ENCODE results near the gene FES. TPM values are rescaled to one million over a fixed set of nuclear protein-coding genes. Genes with fewer than 3 reads are reported as not detected.

The FES gene
- total and polyA plus RNA-seq, 10 of the 15 experiments (the other 5 are each of a cell fraction or from before 2014, with no cell fraction given), result 0.07 to 23.9 (median 9.9) TPM

- TF ChIP-seq POLR2AphosphoS5 (IDR thresholded peaks at IDR 0.05; ENCODE audit: low read length), result no peak
These were observed 60.8 kb downstream of the FES start (continued) for GRCh38 chr15:90945091-90945490.

Small RNA genes lying within 50 kb of the gene (small RNA-seq; reads per million reads assigned to genes)
- not detected for gene RN7SL363P

Other genes with a start within 250 kb of the FES start
Only the 7 nearest of the 9 such genes appear.
- gene FURIN, start 15.9 kb upstream of the FES start, total RNA-seq (2014; rRNA removed), result 20.8 and 24.5 TPM in 2 replicates
- gene FURIN, start 15.9 kb upstream of the FES start, total RNA-seq (2014; rRNA removed; fragmentation: Illumina TruSeq; extraction: Trizol), result 9.9 and 11.2 TPM in 2 replicates
- 36.9 and 39.9 TPM in 2 replicates for gene FURIN, start 15.9 kb upstream of the FES start, total RNA-seq (2021)
- 1.9 and 5.6 TPM in 2 replicates for gene FURIN, start 15.9 kb upstream of the FES start, polyA plus RNA-seq (2011; rRNA removed)
- 3.3 and 10.1 TPM in 2 replicates for gene FURIN, start 15.9 kb upstream of the FES start, polyA plus RNA-seq (2014; fragmentation: Illumina TruSeq; extraction: Trizol)
- 1 to 10 TPM in 1 of 2 experiments, under 1 TPM in 1; 0.47 to 1.3 TPM for gene FURIN, start 15.9 kb upstream of the FES start, polyA plus RNA-seq (2014; fragmentation: Nextera tagmentation; extraction: Ambion mirVana)
- gene FURIN, start 15.9 kb upstream of the FES start, polyA plus RNA-seq (2014; rRNA removed), result 23.2 and 26.3 TPM in 2 replicates
- gene FURIN, start 15.9 kb upstream of the FES start, polyA plus RNA-seq (2016; fragmentation: Nextera tagmentation; extraction: Ambion mirVana), result 1 to 10 TPM; 5.6 to 5.9 TPM
- 25.4 and 29.5 TPM in 2 replicates for gene MAN2A2, start 18.8 kb downstream of the FES start, total RNA-seq (2014; rRNA removed)
- gene MAN2A2, start 18.8 kb downstream of the FES start, total RNA-seq (2014; rRNA removed; fragmentation: Illumina TruSeq; extraction: Trizol), result 16.6 and 18.0 TPM in 2 replicates
- 62.4 and 79.4 TPM in 2 replicates for gene MAN2A2, start 18.8 kb downstream of the FES start, total RNA-seq (2021)
- 19.4 and 38.9 TPM in 2 replicates for gene MAN2A2, start 18.8 kb downstream of the FES start, polyA plus RNA-seq (2011; rRNA removed)
- gene MAN2A2, start 18.8 kb downstream of the FES start, polyA plus RNA-seq (2014; fragmentation: Illumina TruSeq; extraction: Trizol), result 26.9 and 47.8 TPM in 2 replicates
- 1 to 10 TPM; 4.2 to 4.4 TPM for gene MAN2A2, start 18.8 kb downstream of the FES start, polyA plus RNA-seq (2014; fragmentation: Nextera tagmentation; extraction: Ambion mirVana)
- gene MAN2A2, start 18.8 kb downstream of the FES start, polyA plus RNA-seq (2014; rRNA removed), result 66.4 and 71.1 TPM in 2 replicates
- 10 to 100 TPM; 13.7 to 16.8 TPM for gene MAN2A2, start 18.8 kb downstream of the FES start, polyA plus RNA-seq (2016; fragmentation: Nextera tagmentation; extraction: Ambion mirVana)
- gene HDDC3, start 48.0 kb downstream of the FES start, total RNA-seq (2014; rRNA removed), result 25.7 and 27.7 TPM in 2 replicates
- gene HDDC3, start 48.0 kb downstream of the FES start, total RNA-seq (2014; rRNA removed; fragmentation: Illumina TruSeq; extraction: Trizol), result 19.9 and 21.0 TPM in 2 replicates
- gene HDDC3, start 48.0 kb downstream of the FES start, total RNA-seq (2021), result 20.3 and 24.6 TPM in 2 replicates
- gene HDDC3, start 48.0 kb downstream of the FES start, polyA plus RNA-seq (2011; rRNA removed), result 15.2 and 19.3 TPM in 2 replicates
- gene HDDC3, start 48.0 kb downstream of the FES start, polyA plus RNA-seq (2014; fragmentation: Illumina TruSeq; extraction: Trizol), result 22.2 and 25.7 TPM in 2 replicates
- gene HDDC3, start 48.0 kb downstream of the FES start, polyA plus RNA-seq (2014; fragmentation: Nextera tagmentation; extraction: Ambion mirVana), result 1 to 10 TPM; 5.6 to 9.0 TPM
- 30.4 and 32.2 TPM in 2 replicates for gene HDDC3, start 48.0 kb downstream of the FES start, polyA plus RNA-seq (2014; rRNA removed)
- 10 to 100 TPM; 35.9 to 39.5 TPM for gene HDDC3, start 48.0 kb downstream of the FES start, polyA plus RNA-seq (2016; fragmentation: Nextera tagmentation; extraction: Ambion mirVana)
- 31.6 and 40.4 TPM in 2 replicates for gene UNC45A, start 50.8 kb downstream of the FES start, total RNA-seq (2014; rRNA removed)
- 21.3 TPM in 2 replicates for gene UNC45A, start 50.8 kb downstream of the FES start, total RNA-seq (2014; rRNA removed; fragmentation: Illumina TruSeq; extraction: Trizol)
- 56.3 and 58.9 TPM in 2 replicates for gene UNC45A, start 50.8 kb downstream of the FES start, total RNA-seq (2021)
- gene UNC45A, start 50.8 kb downstream of the FES start, polyA plus RNA-seq (2011; rRNA removed), result 24.2 and 40.5 TPM in 2 replicates
- gene UNC45A, start 50.8 kb downstream of the FES start, polyA plus RNA-seq (2014; fragmentation: Illumina TruSeq; extraction: Trizol), result 12.6 and 22.1 TPM in 2 replicates
- 10 to 100 TPM; 10.3 to 19.8 TPM for gene UNC45A, start 50.8 kb downstream of the FES start, polyA plus RNA-seq (2014; fragmentation: Nextera tagmentation; extraction: Ambion mirVana)
- 44.5 and 48.8 TPM in 2 replicates for gene UNC45A, start 50.8 kb downstream of the FES start, polyA plus RNA-seq (2014; rRNA removed)
- gene UNC45A, start 50.8 kb downstream of the FES start, polyA plus RNA-seq (2016; fragmentation: Nextera tagmentation; extraction: Ambion mirVana), result 10 to 100 TPM; 56.6 to 57.8 TPM
- gene RCCD1, start 70.4 kb downstream of the FES start, total RNA-seq (2014; rRNA removed), result 19.5 and 19.7 TPM in 2 replicates
- 10.0 and 10.6 TPM in 2 replicates for gene RCCD1, start 70.4 kb downstream of the FES start, total RNA-seq (2014; rRNA removed; fragmentation: Illumina TruSeq; extraction: Trizol)
- gene RCCD1, start 70.4 kb downstream of the FES start, total RNA-seq (2021), result 23.5 and 25.6 TPM in 2 replicates
- 19.1 and 22.1 TPM in 2 replicates for gene RCCD1, start 70.4 kb downstream of the FES start, polyA plus RNA-seq (2011; rRNA removed)
- gene RCCD1, start 70.4 kb downstream of the FES start, polyA plus RNA-seq (2014; fragmentation: Illumina TruSeq; extraction: Trizol), result 10.7 and 11.5 TPM in 2 replicates
- 1 to 10 TPM; 5.2 to 8.0 TPM for gene RCCD1, start 70.4 kb downstream of the FES start, polyA plus RNA-seq (2014; fragmentation: Nextera tagmentation; extraction: Ambion mirVana)
- 27.3 and 27.4 TPM in 2 replicates for gene RCCD1, start 70.4 kb downstream of the FES start, polyA plus RNA-seq (2014; rRNA removed)
- gene RCCD1, start 70.4 kb downstream of the FES start, polyA plus RNA-seq (2016; fragmentation: Nextera tagmentation; extraction: Ambion mirVana), result 10 to 100 TPM; 29.5 to 30.4 TPM
- 139 and 158 TPM in 2 replicates for gene PRC1, start 110.0 kb downstream of the FES start, total RNA-seq (2014; rRNA removed)
- 150 and 156 TPM in 2 replicates for gene PRC1, start 110.0 kb downstream of the FES start, total RNA-seq (2014; rRNA removed; fragmentation: Illumina TruSeq; extraction: Trizol)
- gene PRC1, start 110.0 kb downstream of the FES start, total RNA-seq (2021), result 108 and 113 TPM in 2 replicates
- 241 and 262 TPM in 2 replicates for gene PRC1, start 110.0 kb downstream of the FES start, polyA plus RNA-seq (2011; rRNA removed)
- 161 and 192 TPM in 2 replicates for gene PRC1, start 110.0 kb downstream of the FES start, polyA plus RNA-seq (2014; fragmentation: Illumina TruSeq; extraction: Trizol)
- gene PRC1, start 110.0 kb downstream of the FES start, polyA plus RNA-seq (2014; fragmentation: Nextera tagmentation; extraction: Ambion mirVana), result 100 to 1,000 TPM; 100 to 130 TPM
- 118 and 133 TPM in 2 replicates for gene PRC1, start 110.0 kb downstream of the FES start, polyA plus RNA-seq (2014; rRNA removed)
- gene PRC1, start 110.0 kb downstream of the FES start, polyA plus RNA-seq (2016; fragmentation: Nextera tagmentation; extraction: Ambion mirVana), result 100 to 1,000 TPM; 109 to 110 TPM
- 10.1 and 11.4 TPM in 2 replicates for gene VPS33B, start 138.1 kb downstream of the FES start, total RNA-seq (2014; rRNA removed)
- gene VPS33B, start 138.1 kb downstream of the FES start, total RNA-seq (2014; rRNA removed; fragmentation: Illumina TruSeq; extraction: Trizol), result 12.4 and 13.6 TPM in 2 replicates
- 19.8 and 20.0 TPM in 2 replicates for gene VPS33B, start 138.1 kb downstream of the FES start, total RNA-seq (2021)
- 19.9 and 21.5 TPM in 2 replicates for gene VPS33B, start 138.1 kb downstream of the FES start, polyA plus RNA-seq (2011; rRNA removed)
- gene VPS33B, start 138.1 kb downstream of the FES start, polyA plus RNA-seq (2014; fragmentation: Illumina TruSeq; extraction: Trizol), result 11.5 and 12.7 TPM in 2 replicates
- gene VPS33B, start 138.1 kb downstream of the FES start, polyA plus RNA-seq (2014; fragmentation: Nextera tagmentation; extraction: Ambion mirVana), result 10 to 100 TPM; 11.8 to 18.6 TPM
- 12.1 and 14.7 TPM in 2 replicates for gene VPS33B, start 138.1 kb downstream of the FES start, polyA plus RNA-seq (2014; rRNA removed)
- gene VPS33B, start 138.1 kb downstream of the FES start, polyA plus RNA-seq (2016; fragmentation: Nextera tagmentation; extraction: Ambion mirVana), result 10 to 100 TPM; 15.7 to 18.3 TPM

All from GM12878 (cell line).